ENCODE data around the gene MCM3.
A peak's percentile ranks its signal among the peaks of the same experiment; 100 is the strongest.

Gene MCM3

DNA sequence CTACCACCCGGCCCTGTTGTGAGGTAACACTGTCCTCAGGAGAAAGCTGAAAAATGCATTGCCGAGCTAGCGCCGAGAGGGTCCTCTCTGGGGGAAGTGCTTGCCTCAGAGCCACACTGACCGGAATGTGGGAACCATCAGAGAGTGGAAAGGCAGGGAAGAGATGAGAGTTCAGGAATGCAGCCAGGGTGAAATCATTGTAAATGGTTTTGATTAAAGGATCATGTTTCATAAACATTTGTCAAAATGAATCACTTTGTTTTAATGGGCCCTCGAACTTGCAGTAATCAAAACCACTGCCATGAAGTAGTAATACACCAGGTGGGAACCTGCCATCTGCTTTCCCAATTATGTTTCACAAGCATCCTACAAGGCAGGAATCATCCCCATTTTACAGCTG lies 23.3 kb downstream of the MCM3 start:
- H3K36me3 ChIP-seq (replicated peaks) = peaks cover 8% of the 10 kb centered on the region
- TF ChIP-seq, protein P1, sequence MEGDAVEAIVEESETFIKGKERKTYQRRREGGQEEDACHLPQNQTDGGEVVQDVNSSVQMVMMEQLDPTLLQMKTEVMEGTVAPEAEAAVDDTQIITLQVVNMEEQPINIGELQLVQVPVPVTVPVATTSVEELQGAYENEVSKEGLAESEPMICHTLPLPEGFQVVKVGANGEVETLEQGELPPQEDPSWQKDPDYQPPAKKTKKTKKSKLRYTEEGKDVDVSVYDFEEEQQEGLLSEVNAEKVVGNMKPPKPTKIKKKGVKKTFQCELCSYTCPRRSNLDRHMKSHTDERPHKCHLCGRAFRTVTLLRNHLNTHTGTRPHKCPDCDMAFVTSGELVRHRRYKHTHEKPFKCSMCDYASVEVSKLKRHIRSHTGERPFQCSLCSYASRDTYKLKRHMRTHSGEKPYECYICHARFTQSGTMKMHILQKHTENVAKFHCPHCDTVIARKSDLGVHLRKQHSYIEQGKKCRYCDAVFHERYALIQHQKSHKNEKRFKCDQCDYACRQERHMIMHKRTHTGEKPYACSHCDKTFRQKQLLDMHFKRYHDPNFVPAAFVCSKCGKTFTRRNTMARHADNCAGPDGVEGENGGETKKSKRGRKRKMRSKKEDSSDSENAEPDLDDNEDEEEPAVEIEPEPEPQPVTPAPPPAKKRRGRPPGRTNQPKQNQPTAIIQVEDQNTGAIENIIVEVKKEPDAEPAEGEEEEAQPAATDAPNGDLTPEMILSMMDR (IDR thresholded peaks at IDR 0.05; ENCODE audit: low read depth, low read length, missing control alignments) = no peak
- in situ Hi-C loops (cut with HindIII; ENCODE audit: low pct_ligation_motif_present, low sequenced_read_pairs) = no loop called here
- no peak overlapping the region for H3K27ac ChIP-seq
- H3K4me3 ChIP-seq (ENCODE audit: low read depth, low read length) = no peak overlapping the region
- H3K27me3 ChIP-seq (replicated peaks) = no peaks in the 10 kb centered on the region
- DNase-seq = peak; percentile 10

DNA sequence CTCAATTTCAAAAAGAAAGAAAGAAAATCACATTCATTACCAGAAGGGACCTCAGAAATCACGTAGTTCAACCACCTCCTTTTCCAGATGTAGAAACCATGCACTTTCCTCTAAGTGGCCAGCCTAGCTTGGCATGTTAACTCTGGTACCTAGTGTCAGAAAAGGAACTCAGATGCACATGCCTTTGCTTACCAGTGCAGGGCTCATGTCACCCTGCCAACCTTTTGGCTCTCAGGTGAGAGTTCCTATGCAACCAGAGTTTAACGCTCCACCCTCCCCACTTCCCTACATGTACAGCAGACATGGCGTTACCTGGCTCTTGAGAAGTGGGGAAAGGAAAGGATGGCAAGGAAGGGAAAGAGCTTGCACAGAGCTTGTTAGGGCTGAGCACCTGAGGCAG lies 23.9 kb downstream of the MCM3 start:
- Histone ChIP-seq H3K36me3 (replicated peaks) (peaks cover 8% of the 10 kb centered on the region), H3K27me3 (replicated peaks) (no peaks in the 10 kb centered on the region), H3K4me3 (ENCODE audit: low read depth, low read length) (no peak overlapping the region), H3K27ac (no peak overlapping the region)
- TF ChIP-seq, protein P1 (IDR thresholded peaks at IDR 0.05; ENCODE audit: low read depth, low read length, missing control alignments) = no peak
- DNase-seq = no peak
- in situ Hi-C loops (cut with HindIII; ENCODE audit: low pct_ligation_motif_present, low sequenced_read_pairs) = no loop called here

DNA sequence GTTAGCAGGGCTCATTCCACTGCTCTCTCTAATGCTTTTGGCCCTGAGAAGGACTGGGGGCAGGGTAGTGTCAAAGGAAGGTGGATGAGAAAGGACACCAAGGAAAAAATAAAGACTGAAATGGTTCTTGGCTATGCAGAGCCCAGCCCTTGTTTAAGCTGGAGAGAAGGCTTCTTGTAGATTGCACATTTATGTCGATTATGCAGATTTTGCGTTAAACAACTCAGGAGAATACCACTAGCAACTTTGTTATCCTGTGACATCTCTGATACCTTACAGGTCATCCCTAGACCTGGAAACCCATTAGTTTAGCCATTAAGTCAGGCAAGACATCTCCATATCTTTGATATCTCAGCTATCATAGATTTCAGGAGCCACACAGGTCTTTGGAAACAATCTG lies 29.1 kb downstream of the MCM3 start:
- Histone ChIP-seq H3K36me3 (replicated peaks) (no peaks in the 10 kb centered on the region), H3K4me3 (ENCODE audit: low read depth, low read length) (no peak overlapping the region), H3K27ac (no peak overlapping the region), H3K27me3 (replicated peaks) (no peaks in the 10 kb centered on the region)
- DNase-seq = no peak
- in situ Hi-C loops (cut with HindIII; ENCODE audit: low pct_ligation_motif_present, low sequenced_read_pairs) = no loop called here
- TF ChIP-seq, protein P1 (IDR thresholded peaks at IDR 0.05; ENCODE audit: low read depth, low read length, missing control alignments) = no peak

DNA sequence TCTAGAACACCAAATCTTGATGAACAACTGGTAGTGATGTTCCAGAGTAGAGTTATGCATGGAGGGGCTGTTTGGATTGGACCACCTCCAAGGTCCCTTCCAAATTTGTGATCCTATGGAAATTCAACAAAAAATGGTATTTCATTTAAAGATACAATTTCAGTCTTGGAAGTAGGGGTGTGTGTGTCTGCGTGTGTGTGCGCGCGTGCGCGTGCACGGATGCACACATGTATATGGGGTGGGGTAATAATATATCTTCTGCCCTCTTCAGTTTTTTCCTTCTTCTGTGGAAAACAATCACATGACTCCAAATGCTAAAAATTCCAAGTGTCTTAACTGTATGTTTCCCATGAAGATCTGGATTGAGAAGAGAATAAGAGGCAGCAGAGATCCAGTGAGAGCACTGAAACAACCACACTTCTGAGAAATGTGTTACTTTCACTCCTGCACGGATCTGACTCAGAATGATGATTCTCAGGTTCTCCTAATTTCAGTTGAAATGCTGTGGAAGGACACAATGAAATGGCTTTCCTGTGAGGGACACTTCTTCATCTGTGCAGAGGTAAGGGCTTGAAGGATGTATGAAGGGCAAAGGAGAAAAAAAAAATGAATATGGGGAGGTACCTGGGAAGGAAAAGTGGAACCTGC lies 29.7 kb downstream of the MCM3 start:
- no peaks in the 10 kb centered on the region for H3K27me3 ChIP-seq (replicated peaks)
- TF ChIP-seq, protein P1 (IDR thresholded peaks at IDR 0.05; ENCODE audit: low read depth, low read length, missing control alignments) = no peak
- H3K4me3 ChIP-seq (ENCODE audit: low read depth, low read length) = no peak overlapping the region
- no peak for DNase-seq
- no peak overlapping the region for H3K27ac ChIP-seq
- in situ Hi-C loops (cut with HindIII; ENCODE audit: low pct_ligation_motif_present, low sequenced_read_pairs) = no loop called here
- H3K36me3 ChIP-seq (replicated peaks) = no peaks in the 10 kb centered on the region

DNA sequence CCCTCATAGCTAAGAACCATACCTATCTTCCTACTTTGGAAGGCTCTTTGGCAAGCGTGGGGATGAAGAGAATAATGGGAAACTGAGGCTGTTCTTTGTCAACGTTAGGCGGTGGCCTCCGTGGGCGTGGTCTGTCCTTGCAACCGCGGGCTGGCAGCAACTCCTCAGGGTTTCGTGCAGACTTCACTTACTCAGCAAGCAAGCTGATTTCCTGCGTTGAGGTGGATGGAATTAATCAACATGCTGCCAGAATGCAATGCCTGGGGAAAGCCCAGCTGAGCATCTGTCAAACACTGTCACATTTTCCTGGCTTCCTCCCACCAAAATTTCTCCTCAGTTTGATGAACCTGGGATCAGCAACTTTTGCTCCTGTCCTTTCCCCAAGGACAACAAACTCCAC lies 31.0 kb downstream of the MCM3 start:
- no peak for DNase-seq

More for the DNA sequence above, 31.0 kb downstream of the MCM3 start:
- Histone ChIP-seq H3K27me3 (replicated peaks) (no peaks in the 10 kb centered on the region), H3K4me3 (ENCODE audit: low read depth, low read length) (no peak overlapping the region), H3K27ac (no peak overlapping the region), H3K36me3 (replicated peaks) (no peaks in the 10 kb centered on the region)
- in situ Hi-C loops (cut with HindIII; ENCODE audit: low pct_ligation_motif_present, low sequenced_read_pairs) = no loop called here
- TF ChIP-seq, protein P1 (IDR thresholded peaks at IDR 0.05; ENCODE audit: low read depth, low read length, missing control alignments) = no peak
